HEK293T (cell line): ENCODE data around the gene CLCNKA.

Experiments
- CTCF ChIA-PET: fragments of 350-600 bp; formaldehyde crosslinking; extraction: SDS; loops from one replicate; lab custom pipeline; 2021; ENCODE audit warnings: antibody characterized with exemption, inconsistent platforms; lab: Yijun Ruan, JAX
- POLR2A ChIA-PET: fragments of 350-600 bp; formaldehyde crosslinking; extraction: SDS; loops from one replicate; lab custom pipeline; 2020; ENCODE audit warnings: antibody characterized with exemption, inconsistent platforms; lab: Yijun Ruan, JAX
- DNase-seq: peaks from one replicate; pipeline ENCODE4 v3.0.0; 2012; ENCODE audit warnings: mixed read lengths; ENCODE audit errors: extremely low spot score
- ARNT ChIP-seq: fragments of 450-650 bp; IDR thresholded peaks from 2 replicates; pipeline ENCODE4 v1.6.1; 2017; ENCODE audit warnings: mild to moderate bottlenecking
- BHLHE40 ChIP-seq: fragments of 450-650 bp; IDR thresholded peaks from 2 replicates; pipeline ENCODE4 v1.6.1; 2016; ENCODE audit warnings: mild to moderate bottlenecking, moderate library complexity, borderline replicate concordance
- CTBP1 ChIP-seq: fragments of 450-650 bp; IDR thresholded peaks from 2 replicates; pipeline ENCODE4 v1.6.1; 2016; ENCODE audit warnings: borderline replicate concordance
- ELF4 ChIP-seq: fragments of 450-650 bp; IDR thresholded peaks from 2 replicates; pipeline ENCODE4 v1.6.1; 2017; ENCODE audit warnings: antibody characterized with exemption
- FOXA1 ChIP-seq: fragments of 450-650 bp; IDR thresholded peaks from 2 replicates; pipeline ENCODE4 v1.6.1; 2016; ENCODE audit warnings: mild to moderate bottlenecking
- FOXK2 ChIP-seq: fragments of 450-650 bp; IDR thresholded peaks from 2 replicates; pipeline ENCODE4 v1.6.1; 2016; ENCODE audit warnings: mild to moderate bottlenecking
- FOXM1 ChIP-seq: fragments of 450-650 bp; IDR thresholded peaks from 2 replicates; pipeline ENCODE4 v1.6.1; 2017; ENCODE audit warnings: mild to moderate bottlenecking, borderline replicate concordance
- HDGF ChIP-seq: fragments of 450-650 bp; IDR thresholded peaks from 2 replicates; pipeline ENCODE4 v1.6.1; 2017; ENCODE audit warnings: antibody characterized with exemption, borderline replicate concordance
- L3MBTL2 ChIP-seq: fragments of 450-650 bp; conservative IDR thresholded peaks from 2 replicates; pipeline ENCODE4 v1.6.1; 2016; ENCODE audit warnings: mild to moderate bottlenecking
- LEF1 ChIP-seq: fragments of 450-650 bp; IDR thresholded peaks from 2 replicates; pipeline ENCODE4 v1.6.1; 2017; ENCODE audit warnings: mild to moderate bottlenecking, borderline replicate concordance
- NFRKB ChIP-seq: fragments of 450-650 bp; IDR thresholded peaks from 2 replicates; pipeline ENCODE4 v1.6.1; 2016; ENCODE audit warnings: mild to moderate bottlenecking, moderate library complexity
- PKNOX1 ChIP-seq: fragments of 450-650 bp; IDR thresholded peaks from 2 replicates; pipeline ENCODE4 v1.6.1; 2016
- SP1 ChIP-seq: fragments of 450-650 bp; IDR thresholded peaks from 2 replicates; pipeline ENCODE4 v1.6.1; 2017
- SUZ12 ChIP-seq: fragments of 450-650 bp; IDR thresholded peaks from 2 replicates; pipeline ENCODE4 v1.6.1; 2016; ENCODE audit warnings: mild to moderate bottlenecking
- TARDBP ChIP-seq: fragments of 450-650 bp; IDR thresholded peaks from 2 replicates; pipeline ENCODE4 v1.6.1; 2016
- ZNF384 ChIP-seq: fragments of 450-650 bp; IDR thresholded peaks from 2 replicates; pipeline ENCODE4 v1.6.1; 2016

CLCNKA gene

GRCh38 chr1:15981679-15982078 lies 40.2 kb upstream of the CLCNKA start:
- no peak for DNase-seq
- TF ChIP-seq FOXM1 (no peak), LEF1 (no peak), SUZ12 (no peak), SP1 (no peak), CTBP1 (no peak), FOXA1 (no peak), ARNT (no peak), NFRKB (no peak), L3MBTL2 (no peak), HDGF (no peak)
- ChIA-PET POLR2A (no interaction called here), CTCF (no interaction called here)

- CTCF ChIA-PET = no interaction called here
- POLR2A ChIA-PET = interaction anchor here (1.1 kb wide), 1 partner anchor 10 kb away, joined by 3 read pairs; no protein-coding TSS in a partner anchor
- no peak for DNase-seq
- no peak for TF ChIP-seq FOXA1
- TF ChIP-seq ARNT = no peak
- no peak for TF ChIP-seq BHLHE40
- no peak for TF ChIP-seq TARDBP
- no peak for TF ChIP-seq HDGF
Measured at GRCh38 chr1:15983275-15983674, 38.6 kb upstream of the CLCNKA start.

- ChIA-PET POLR2A (interaction anchor here (1.0 kb wide), 1 partner anchor 10 kb away, joined by 5 read pairs; the partner anchor contains the start of gene ZBTB17), CTCF (interaction anchor here (1.2 kb wide), 1 partner anchor 170 kb away, joined by 4 read pairs; no protein-coding TSS in a partner anchor)
- no peak for TF ChIP-seq L3MBTL2
- TF ChIP-seq NFRKB = no peak
- no peak for TF ChIP-seq FOXM1
- TF ChIP-seq TARDBP = no peak
- no peak for TF ChIP-seq PKNOX1
- no peak for TF ChIP-seq ARNT
- DNase-seq = no peak
Measured at GRCh38 chr1:15985611-15986297, 36.1 kb upstream of the CLCNKA start.

GRCh38 chr1:15988856-15989736 lies 32.7 kb upstream of the CLCNKA start:
- TF ChIP-seq PKNOX1 (no peak), FOXA1 (no peak), ARNT (no peak), FOXK2 (no peak), BHLHE40 (no peak), TARDBP (no peak), ELF4 (no peak), SP1 (no peak), CTBP1 (no peak), L3MBTL2 (no peak)
- DNase-seq = no peak
- ChIA-PET CTCF (interaction anchor here (0.6 kb wide), 1 partner anchor 185 kb away, joined by 3 read pairs; no protein-coding TSS in a partner anchor), POLR2A (interaction anchor here (1.2 kb wide), 1 partner anchor 13 kb away, joined by 4 read pairs; no protein-coding TSS in a partner anchor)

- ChIA-PET POLR2A (no interaction called here), CTCF (no interaction called here)
- TF ChIP-seq LEF1 = no peak
- TF ChIP-seq BHLHE40 = no peak
- TF ChIP-seq PKNOX1 = no peak
- TF ChIP-seq FOXA1 = no peak
- TF ChIP-seq ARNT = no peak
- TF ChIP-seq L3MBTL2 = no peak
- no peak for TF ChIP-seq ZNF384
- no peak for TF ChIP-seq TARDBP
- TF ChIP-seq ELF4 = no peak
- TF ChIP-seq SP1 = no peak
- TF ChIP-seq HDGF = no peak
- TF ChIP-seq CTBP1 = no peak
- no peak for TF ChIP-seq FOXK2
- no peak for TF ChIP-seq SUZ12
- TF ChIP-seq FOXM1 = no peak
- no peak for TF ChIP-seq NFRKB
- DNase-seq = no peak
Measured at GRCh38 chr1:15989776-15990175, 32.1 kb upstream of the CLCNKA start.
